Aorta (tissue), 5 donors: ENCODE measurements around the gene SCAP. TPM values are rescaled to one million over a fixed set of nuclear protein-coding genes. Genes with fewer than 3 reads are reported as not detected.
"Not testable (repeated sequence)": the region's sequence is repeated elsewhere in the genome, so short reads cannot be mapped to it uniquely, and the experiment has no call there.

ENCODE experiments used
- ATAC-seq: fragments of 200-7000 bp; cut with Tn5 transposase; one replicate; pipeline ENCODE4 v1.9.1; 2022; ENCODE audit warnings: moderate library complexity; ENCODE audit not compliant: low FRiP score
- DNase-seq, 2 donors: peaks; one replicate each; pipeline ENCODE4 v3.0.0-alpha.2; 2020
- H3K27ac ChIP-seq, 2 donors: one replicate each; pipeline ENCODE4 v1.5.1; 2013; ENCODE audit warnings: low read length in 2 of 2, mild to moderate bottlenecking in 2 of 2, moderate library complexity in 2 of 2, control low read depth in 1 of 2, inconsistent platforms in 1 of 2, low read depth in 1 of 2
- H3K27me3 ChIP-seq, 2 donors: one replicate each; pipeline ENCODE4 v1.6.1; 2013; ENCODE audit warnings: control low read depth in 1 of 2, low read length in 1 of 2, mild to moderate bottlenecking in 1 of 2, moderate library complexity in 1 of 2; ENCODE audit not compliant: insufficient read depth in 2 of 2, control insufficient read depth in 1 of 2
- H3K36me3 ChIP-seq, 2 donors: one replicate each; pipeline ENCODE4 v1.6.1; 2013; ENCODE audit warnings: control low read depth in 1 of 2, low read length in 1 of 2, mild to moderate bottlenecking in 1 of 2; ENCODE audit not compliant: insufficient read depth in 2 of 2, control insufficient read depth in 1 of 2
- H3K4me1 ChIP-seq, 2 donors: one replicate each; pipeline ENCODE4 v1.6.1; 2013; ENCODE audit warnings: low read length in 2 of 2, control low read depth in 1 of 2, mild to moderate bottlenecking in 1 of 2, moderate library complexity in 1 of 2; ENCODE audit not compliant: insufficient read depth in 2 of 2, control insufficient read depth in 1 of 2
- H3K4me3 ChIP-seq, 2 donors: one replicate each; pipeline ENCODE4 v1.5.1; 2013; ENCODE audit warnings: low read length in 2 of 2, control low read depth in 1 of 2, mild to moderate bottlenecking in 1 of 2
- H3K9me3 ChIP-seq: one replicate; pipeline ENCODE4 v1.6.1; 2013; ENCODE audit warnings: mild to moderate bottlenecking, low read length; ENCODE audit not compliant: control insufficient read depth
- WGBS, 2 donors: extraction: QIAGEN DNeasy Blood & Tissue Kit; methylation state at CpG; one replicate each; pipeline ENCODE4 v1.1.7; 2013; 5-methylcytosine and 5-hydroxymethylcytosine counted together
- intact Hi-C, 2 donors: fragments of 100-400 bp; cut with DNase I; formaldehyde crosslinking; loops; one replicate each; pipeline versions ENCODE4 v1.14.2 to v1.15.0; 2022
- polyA plus RNA-seq, 2 donors: library from polyadenylated mRNA; stranded (reverse); fragments of 200-250 nt; gene quantifications; one replicate each; pipeline ENCODE4 v1.2.3, GENCODE V29; 2013
- total RNA-seq, 2 donors: library from RNA; stranded (reverse); fragmentation: NEBNext Ultra II Directional; extraction: Animal tissue kit (Norgen Biotek cat#: 25700); gene quantifications; one replicate each; pipeline ENCODE4 v1.2.1, GENCODE V29; 2021
- donor health status: healthy with polysubstance abuse.
- donor health status: Bipolar disorder and iron deficiency.
- donor health status: DM: no; HTN: no; CAD: no.
- donor health status: DM: no; HTN: no; CAD: no.
- donor health status: DM: yes; HTN: yes; CAD: no.

Gene SCAP
- total and polyA plus RNA-seq, 4 donors: 13.9 to 66.1 (median 55.2) TPM

DNA sequence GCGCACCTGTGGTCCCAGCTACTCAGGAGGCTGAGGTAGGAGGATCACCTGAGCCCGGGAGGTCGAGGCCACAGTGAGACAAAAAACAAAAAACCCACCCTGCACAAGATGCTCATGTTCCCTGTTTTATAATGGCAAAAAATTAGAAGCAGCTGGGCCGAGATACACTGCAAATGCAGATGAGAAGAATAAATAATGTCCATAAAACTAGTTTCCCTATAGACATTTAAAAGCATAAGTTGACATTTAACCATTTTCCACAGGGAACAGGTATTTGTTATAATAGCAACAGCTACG, 537 bp upstream of the SCAP start:
- H3K27me3 ChIP-seq: no peaks in the 10 kb centered on the region
- no peaks in the 10 kb centered on the region for H3K36me3 ChIP-seq
- intact Hi-C loops: loop anchor here in 1 of 2 donors (2.0 kb wide), 1 partner anchor 55 kb away; no protein-coding TSS in a partner anchor
- ATAC-seq (no peak), DNase-seq (no peak)
- H3K27ac ChIP-seq: peak overlapping the region in 1 of 2 donors; percentile 87
- H3K9me3 ChIP-seq: no peaks in the 10 kb centered on the region
- H3K4me3 ChIP-seq: peak overlapping the region; percentile 51 to 75
- 61 to 62% methylated on average over 5 of the region's 5 CpGs for WGBS, 2 donors
- no peaks in the 10 kb centered on the region for H3K4me1 ChIP-seq

DNA sequence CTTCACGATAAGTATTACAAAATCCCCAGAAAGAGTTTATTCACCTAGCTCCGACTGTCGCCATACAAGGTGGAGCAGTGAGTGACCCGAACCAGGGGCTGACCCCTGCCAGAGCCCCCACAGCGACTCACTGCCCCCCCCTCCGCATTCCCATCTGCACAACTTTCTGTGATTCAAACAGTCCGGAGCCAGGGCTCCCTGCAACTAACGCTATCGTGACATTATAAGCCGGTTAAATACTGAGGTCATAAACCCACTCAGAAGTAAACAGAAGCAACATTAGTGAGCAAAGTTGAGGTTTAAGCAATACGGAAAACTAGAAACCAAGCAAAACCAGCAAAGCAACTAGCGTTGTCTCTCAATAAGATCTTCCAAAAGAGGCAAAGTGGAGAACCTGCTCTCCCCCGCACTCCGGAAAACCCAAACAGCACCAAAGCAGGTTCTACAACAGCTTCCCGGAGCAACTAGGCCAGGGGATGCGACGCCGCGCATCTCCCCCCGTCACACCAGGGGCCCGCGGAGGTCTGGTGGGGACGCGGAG, 642 bp downstream of the SCAP start:
- DNase-seq (no peak), ATAC-seq (no peak)
- peak overlapping the region in 1 of 2 donors; percentile 27 for H3K27ac ChIP-seq

DNA sequence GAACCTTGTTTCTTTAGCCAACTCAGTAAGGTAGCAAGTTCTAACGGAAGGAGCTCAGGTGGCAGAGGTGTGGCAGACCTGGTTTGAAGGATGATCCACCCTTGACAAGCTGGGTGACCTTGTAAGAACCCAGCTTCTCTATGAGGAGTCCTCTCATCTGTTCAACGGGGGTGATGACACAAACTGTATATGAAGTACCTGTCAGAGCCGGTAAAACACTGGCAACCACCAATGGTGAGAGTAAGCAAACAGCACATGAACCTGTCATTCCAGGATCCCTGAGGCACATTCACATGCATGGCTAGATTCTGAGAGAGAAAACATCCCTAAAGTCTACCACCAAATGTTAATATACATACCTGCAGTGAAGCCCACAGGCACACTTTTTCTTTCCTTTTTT, 2.4 kb downstream of the SCAP start:
- DNase-seq (no peak), ATAC-seq (no peak)

More for the DNA sequence above, 642 bp downstream of the SCAP start:
- H3K4me1 ChIP-seq: no peaks in the 10 kb centered on the region
- no peaks in the 10 kb centered on the region for H3K9me3 ChIP-seq
- H3K4me3 ChIP-seq: peak overlapping the region; percentile 75 to 98
- no peaks in the 10 kb centered on the region for H3K27me3 ChIP-seq
- 0% methylated on average over 24 of the region's 24 CpGs for WGBS, 2 donors
- H3K36me3 ChIP-seq: no peaks in the 10 kb centered on the region
- intact Hi-C loops: loop anchor here in 1 of 2 donors (1.0 kb wide), 1 partner anchor 54 kb away; no protein-coding TSS in a partner anchor

DNA sequence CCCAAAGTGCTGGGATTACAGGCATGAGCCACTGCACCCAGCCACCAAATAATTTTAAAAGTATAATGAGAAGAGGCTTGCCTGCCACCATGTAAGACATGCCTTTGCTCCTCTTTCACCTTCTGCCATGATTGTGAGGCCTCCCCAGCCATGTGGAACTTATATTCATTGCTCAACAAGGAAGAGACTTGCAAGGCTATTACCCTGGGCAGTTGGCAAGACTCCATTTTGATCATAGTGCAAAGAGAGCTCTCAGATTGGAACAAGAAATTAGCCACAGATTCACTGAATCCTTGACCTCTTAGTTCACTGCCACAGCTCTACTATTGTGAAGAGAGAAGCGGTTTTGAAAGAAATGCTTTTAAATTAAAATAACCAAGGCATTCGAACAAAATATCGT, 6.1 kb downstream of the SCAP start:
- WGBS, 2 donors: 94 to 95% methylated on average over 3 of the region's 3 CpGs
- no peaks in the 10 kb centered on the region for H3K27me3 ChIP-seq
- intact Hi-C loops: no loop called here
- no peak overlapping the region for H3K27ac ChIP-seq
- H3K4me1 ChIP-seq: no peaks in the 10 kb centered on the region
- no peaks in the 10 kb centered on the region for H3K36me3 ChIP-seq
- DNase-seq (no peak), ATAC-seq (no peak)
- no peaks in the 10 kb centered on the region for H3K9me3 ChIP-seq
- no peak overlapping the region for H3K4me3 ChIP-seq

More for the DNA sequence above, 2.4 kb downstream of the SCAP start:
- Histone ChIP-seq H3K27ac (no peak overlapping the region), H3K4me1 (no peaks in the 10 kb centered on the region), H3K4me3 (no peak overlapping the region), H3K9me3 (no peaks in the 10 kb centered on the region), H3K36me3 (no peaks in the 10 kb centered on the region), H3K27me3 (no peaks in the 10 kb centered on the region)
- intact Hi-C loops: no loop called here
- WGBS, 2 donors: 67 to 80% methylated on average over 3 of the region's 3 CpGs

DNA sequence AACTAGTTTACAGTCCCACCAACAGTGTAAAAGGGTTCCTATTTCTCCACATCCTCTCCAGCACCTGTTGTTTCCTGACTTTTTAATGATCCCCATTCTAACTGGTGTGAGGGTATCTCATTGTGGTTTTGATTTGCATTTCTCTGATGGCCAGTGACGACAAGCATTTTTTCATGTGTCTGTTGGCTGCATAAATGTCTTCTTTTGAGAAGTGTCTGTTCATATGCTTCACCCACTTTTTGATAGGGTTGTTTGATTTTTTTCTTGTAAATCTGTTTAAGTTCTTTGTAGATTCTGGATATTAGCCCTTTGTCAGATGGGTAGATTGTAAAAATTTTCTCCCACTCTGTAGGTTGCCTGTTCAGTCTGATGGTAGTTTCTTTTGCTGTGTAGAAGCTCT, 7.4 kb downstream of the SCAP start:
- H3K27ac ChIP-seq, H3K4me1 ChIP-seq, intact Hi-C loops, H3K36me3 ChIP-seq, H3K27me3 ChIP-seq, H3K9me3 ChIP-seq, H3K4me3 ChIP-seq, DNase-seq, ATAC-seq: not testable (repeated sequence)
- WGBS, 2 donors: 96 to 99% methylated on average over 1 of the region's 1 CpG

DNA sequence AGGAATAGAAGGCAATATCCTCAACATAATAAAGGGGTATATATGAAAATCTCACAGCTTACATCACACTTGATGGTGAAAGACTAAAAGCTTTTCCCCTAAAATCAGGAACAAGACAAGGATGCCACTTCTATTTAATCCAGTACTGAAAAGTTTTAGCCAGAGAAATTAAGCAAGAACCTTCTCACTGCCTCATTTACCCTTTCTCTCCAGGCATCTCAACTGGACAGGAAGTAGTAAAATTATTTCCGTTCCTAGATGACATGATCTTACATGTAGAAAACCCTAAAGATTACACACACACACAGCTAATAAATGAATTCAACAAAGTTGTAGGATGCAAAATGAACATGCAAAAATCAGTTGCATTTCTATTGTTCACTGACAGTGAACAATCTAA, 11.2 kb downstream of the SCAP start:
- Histone ChIP-seq H3K27ac (no peak overlapping the region), H3K4me3 (no peak overlapping the region), H3K36me3 (no peaks in the 10 kb centered on the region), H3K9me3 (no peaks in the 10 kb centered on the region), H3K27me3 (no peaks in the 10 kb centered on the region), H3K4me1 (no peaks in the 10 kb centered on the region)
- ATAC-seq: no peak
- no peak for DNase-seq
- whole genome bisulfite sequencing, 2 donors: 82 to 85% methylated on average over 1 of the region's 1 CpG
- intact Hi-C loops: no loop called here

DNA sequence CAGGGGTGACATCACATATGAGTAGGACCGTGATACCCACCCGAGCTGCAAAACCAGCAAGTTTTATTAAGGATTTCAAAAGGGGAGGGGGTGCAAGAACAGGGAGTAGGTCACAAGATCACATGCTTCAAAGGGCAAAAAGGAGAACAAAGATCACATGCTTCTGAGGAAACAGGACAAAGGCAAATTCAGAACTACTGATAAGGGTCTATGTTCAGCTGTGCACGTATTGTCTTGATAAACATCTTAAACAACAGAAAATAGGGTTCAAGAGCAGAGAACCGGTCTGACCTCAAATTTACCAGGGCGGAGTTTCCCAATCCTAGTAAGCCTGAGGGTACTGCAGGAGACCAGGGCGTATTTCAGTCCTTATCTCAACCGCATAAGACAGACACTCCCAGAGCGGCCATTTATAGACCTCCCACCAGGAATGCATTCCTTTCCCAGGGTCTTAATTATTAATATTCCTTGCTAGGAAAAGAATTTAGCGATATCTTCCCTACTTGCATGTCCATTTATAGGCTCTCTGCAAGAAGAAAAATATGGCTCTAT, 16.1 kb downstream of the SCAP start:
- H3K4me1 ChIP-seq, H3K4me3 ChIP-seq, H3K9me3 ChIP-seq, intact Hi-C loops, ATAC-seq, H3K27ac ChIP-seq, H3K36me3 ChIP-seq, H3K27me3 ChIP-seq, DNase-seq: not testable (repeated sequence)
- 78 to 83% methylated on average over 9 of the region's 9 CpGs for WGBS, 2 donors

DNA sequence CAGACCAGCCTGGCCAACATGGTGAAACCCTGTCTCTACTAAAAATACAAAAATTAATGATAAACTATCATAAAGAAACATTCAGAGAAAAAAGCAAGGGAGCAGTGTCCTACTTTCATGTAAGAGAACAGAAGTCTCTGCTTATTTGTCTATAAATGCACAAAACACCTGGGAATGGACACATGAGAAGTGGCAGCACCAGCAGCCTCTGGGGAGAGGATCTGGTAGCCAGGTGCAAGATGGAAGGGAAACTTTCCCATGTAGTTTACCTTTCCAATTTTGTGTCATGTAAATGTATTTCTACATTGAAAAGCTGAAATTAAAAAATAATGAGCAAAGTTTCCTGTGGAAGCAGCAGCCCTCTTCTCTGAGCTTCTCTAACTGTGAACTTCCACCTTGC, 18.8 kb downstream of the SCAP start:
- Histone ChIP-seq H3K4me3 (no peak overlapping the region), H3K36me3 (no peaks in the 10 kb centered on the region), H3K9me3 (no peaks in the 10 kb centered on the region), H3K27ac (no peak overlapping the region), H3K27me3 (no peaks in the 10 kb centered on the region), H3K4me1 (no peaks in the 10 kb centered on the region)
- DNase-seq (no peak), ATAC-seq (no peak)
- intact Hi-C loops: no loop called here

DNA sequence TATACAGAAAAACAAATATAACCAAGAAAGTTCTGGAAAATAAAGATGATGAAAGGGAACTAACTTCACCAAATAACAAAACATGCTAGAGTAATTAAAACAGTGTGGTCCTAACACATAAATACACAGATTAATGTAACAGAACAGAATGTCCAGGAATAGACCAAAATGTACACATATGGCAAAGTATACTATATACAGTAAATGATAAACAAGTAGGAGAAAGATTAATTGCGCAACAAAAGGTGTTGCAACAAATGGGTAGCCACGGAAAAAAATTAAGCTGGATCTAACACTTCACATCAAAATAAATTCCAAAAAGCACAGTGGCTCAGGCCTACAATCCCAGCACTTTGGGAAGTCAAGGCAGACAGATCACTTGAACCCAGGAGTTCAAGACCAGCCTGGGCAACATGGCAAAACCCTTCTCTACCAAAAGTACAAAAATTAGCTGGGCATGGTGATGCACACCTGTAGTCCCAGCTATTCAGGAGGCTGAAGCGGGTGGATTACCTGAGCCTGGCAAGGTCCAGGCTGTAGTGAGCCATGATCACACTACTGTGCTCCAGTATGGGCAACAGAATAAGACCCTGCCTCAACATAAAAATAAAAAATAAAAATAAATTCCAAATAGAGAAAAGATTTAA, 19.8 kb downstream of the SCAP start:
- no peak for DNase-seq
- no peak overlapping the region for H3K4me3 ChIP-seq
- no peaks in the 10 kb centered on the region for H3K4me1 ChIP-seq
- no peaks in the 10 kb centered on the region for H3K27me3 ChIP-seq
- no peak overlapping the region for H3K27ac ChIP-seq
- no peak for ATAC-seq
- WGBS, 2 donors: 87 to 92% methylated on average over 3 of the region's 3 CpGs
- no peaks in the 10 kb centered on the region for H3K36me3 ChIP-seq
- H3K9me3 ChIP-seq: no peaks in the 10 kb centered on the region
- intact Hi-C loops: no loop called here
